H54 (cell line): ENCODE data around the gene KLLN.
"Not testable (repeated sequence)": the region's sequence is repeated elsewhere in the genome, so short reads cannot be mapped to it uniquely, and the experiment has no call there.

ENCODE experiments used
- DNase-seq: peaks from one replicate; pipeline ENCODE4 v3.0.0; 2011; ENCODE audit warnings: low spot score, mixed read lengths; ENCODE audit not compliant: insufficient read length
- FAIRE-seq: peaks from 3 replicates; lab custom pipeline; 2011; peaks lifted over from hg19 to GRCh38; lab: Jason Lieb, UNC
- POLR2A ChIP-seq: IDR thresholded peaks from 2 replicates; pipeline ENCODE4 v1.6.1; 2011; ENCODE audit warnings: low read depth, mild to moderate bottlenecking, low read length

The KLLN gene

DNA sequence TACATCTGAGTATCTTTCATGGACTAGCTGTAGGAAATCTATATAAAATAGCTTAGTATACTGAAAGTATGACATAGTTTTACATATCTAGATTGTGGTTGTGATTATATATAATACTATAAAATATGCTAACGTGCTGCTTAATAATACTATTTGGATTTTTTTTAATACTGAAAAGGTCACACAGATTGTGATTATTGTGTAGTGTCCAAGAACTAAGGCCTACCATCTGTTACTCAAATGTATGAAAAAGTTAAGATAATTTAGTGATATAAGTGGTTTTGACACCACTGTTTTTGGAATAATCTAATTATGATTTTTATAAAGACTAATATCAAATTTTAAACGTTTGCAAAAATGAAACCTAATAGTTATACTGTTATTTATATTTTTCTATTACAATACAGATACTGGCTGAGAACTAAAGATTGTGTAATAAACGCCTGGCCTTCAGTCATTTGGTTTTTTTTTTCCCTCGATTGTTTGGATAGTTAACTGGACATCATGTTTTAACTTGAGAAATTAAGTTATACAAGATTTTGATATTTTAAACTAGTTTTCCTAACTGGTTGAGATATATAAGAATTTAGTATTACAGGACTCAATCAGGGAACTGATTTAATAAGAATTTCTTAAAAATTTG is 12.7 kb upstream of the KLLN start:
- no peak for TF ChIP-seq POLR2A
- no peak for FAIRE-seq
- DNase-seq, result no peak

- peak; percentile 20 for FAIRE-seq
Observed at GRCh38 chr10:87873656-87874055, 10.3 kb upstream of the KLLN start.

GRCh38 chr10:87872828-87873227 is 9.5 kb upstream of the KLLN start:
- peak; percentile 20 for FAIRE-seq
- no peak for TF ChIP-seq POLR2A
- no peak for DNase-seq

More at GRCh38 chr10:87873656-87874055, 10.3 kb upstream of the KLLN start:
- TF ChIP-seq POLR2A, result no peak
- no peak for DNase-seq

- FAIRE-seq (peak; percentile 43), DNase-seq (no peak)
- TF ChIP-seq POLR2A, result no peak
Observed at GRCh38 chr10:87869773-87870551, 6.6 kb upstream of the KLLN start.

DNA sequence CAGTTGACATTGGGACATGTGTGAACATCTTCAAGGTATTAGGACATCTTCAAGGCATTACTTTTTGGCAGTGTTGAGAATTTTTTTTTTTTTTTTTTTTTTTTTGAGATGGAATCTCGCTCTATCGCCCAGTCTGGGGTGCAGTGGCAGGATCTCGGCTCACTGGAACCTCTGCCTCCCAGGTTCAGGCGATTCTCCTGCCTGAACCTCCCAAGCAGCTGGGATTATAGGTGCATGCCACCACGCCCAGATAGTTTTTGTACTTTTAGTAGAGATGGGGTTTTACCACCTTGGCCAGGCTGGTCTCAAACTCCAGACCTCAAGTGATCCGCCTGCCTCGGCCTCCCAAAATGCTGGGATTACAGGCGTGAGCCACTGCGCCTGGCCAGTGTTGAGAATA is 5.8 kb upstream of the KLLN start:
- not testable (repeated sequence) for DNase-seq, FAIRE-seq

GRCh38 chr10:87868277-87868676 is 4.9 kb upstream of the KLLN start:
- FAIRE-seq, result no peak
- TF ChIP-seq POLR2A, result no peak
- no peak for DNase-seq

DNA sequence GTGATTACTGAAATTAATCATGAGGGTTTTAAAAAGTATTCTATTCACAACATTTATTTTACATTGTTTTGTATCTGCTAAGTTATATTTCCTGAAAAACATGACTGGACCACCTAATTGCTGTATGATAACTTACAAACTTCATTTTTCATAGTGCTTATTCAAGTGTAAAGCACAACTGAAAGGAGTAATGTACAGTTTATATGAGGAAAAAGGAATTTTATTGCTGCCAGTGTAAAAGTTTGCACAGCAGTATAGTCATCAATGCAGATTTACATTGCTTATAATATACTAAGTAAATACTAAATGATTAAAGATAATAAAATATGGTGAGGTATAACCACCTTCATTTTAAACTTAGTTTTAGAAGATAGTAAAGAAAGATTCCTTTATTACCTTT is 4.1 kb upstream of the KLLN start:
- TF ChIP-seq POLR2A, result no peak
- FAIRE-seq, result peak; percentile 15
- DNase-seq, result no peak

GRCh38 chr10:87866412-87866974 is 3.2 kb upstream of the KLLN start:
- FAIRE-seq, result no peak
- no peak for DNase-seq
- TF ChIP-seq POLR2A, result no peak

GRCh38 chr10:87865241-87865881 is 2.0 kb upstream of the KLLN start:
- peak; percentile 75 for FAIRE-seq
- TF ChIP-seq POLR2A, result no peak
- no peak for DNase-seq

GRCh38 chr10:87864496-87865059 is 1.2 kb upstream of the KLLN start:
- peak; percentile 23 for FAIRE-seq
- no peak for DNase-seq
- no peak for TF ChIP-seq POLR2A

DNA sequence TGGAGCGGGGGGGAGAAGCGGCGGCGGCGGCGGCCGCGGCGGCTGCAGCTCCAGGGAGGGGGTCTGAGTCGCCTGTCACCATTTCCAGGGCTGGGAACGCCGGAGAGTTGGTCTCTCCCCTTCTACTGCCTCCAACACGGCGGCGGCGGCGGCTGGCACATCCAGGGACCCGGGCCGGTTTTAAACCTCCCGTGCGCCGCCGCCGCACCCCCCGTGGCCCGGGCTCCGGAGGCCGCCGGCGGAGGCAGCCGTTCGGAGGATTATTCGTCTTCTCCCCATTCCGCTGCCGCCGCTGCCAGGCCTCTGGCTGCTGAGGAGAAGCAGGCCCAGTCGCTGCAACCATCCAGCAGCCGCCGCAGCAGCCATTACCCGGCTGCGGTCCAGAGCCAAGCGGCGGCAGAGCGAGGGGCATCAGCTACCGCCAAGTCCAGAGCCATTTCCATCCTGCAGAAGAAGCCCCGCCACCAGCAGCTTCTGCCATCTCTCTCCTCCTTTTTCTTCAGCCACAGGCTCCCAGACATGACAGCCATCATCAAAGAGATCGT is 690 bp upstream of the KLLN start:
- DNase-seq, FAIRE-seq: not testable (repeated sequence)

DNA sequence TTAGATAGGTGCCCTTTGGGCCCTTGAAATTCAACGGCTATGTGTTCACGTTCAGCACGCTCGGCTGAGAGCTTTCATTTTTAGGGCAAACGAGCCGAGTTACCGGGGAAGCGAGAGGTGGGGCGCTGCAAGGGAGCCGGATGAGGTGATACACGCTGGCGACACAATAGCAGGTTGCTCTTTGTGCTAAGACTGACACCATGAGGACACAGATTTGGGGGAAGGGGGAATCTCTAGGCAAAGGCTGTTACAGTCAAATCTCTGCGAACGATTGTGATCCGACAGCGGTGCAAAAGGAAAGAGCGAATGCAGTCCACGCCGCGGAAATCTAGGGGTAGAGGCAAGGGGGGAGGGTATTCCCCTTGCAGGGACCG is 667 bp downstream of the KLLN start:
- FAIRE-seq (peak; percentile 58), DNase-seq (peak; percentile 54)

DNA sequence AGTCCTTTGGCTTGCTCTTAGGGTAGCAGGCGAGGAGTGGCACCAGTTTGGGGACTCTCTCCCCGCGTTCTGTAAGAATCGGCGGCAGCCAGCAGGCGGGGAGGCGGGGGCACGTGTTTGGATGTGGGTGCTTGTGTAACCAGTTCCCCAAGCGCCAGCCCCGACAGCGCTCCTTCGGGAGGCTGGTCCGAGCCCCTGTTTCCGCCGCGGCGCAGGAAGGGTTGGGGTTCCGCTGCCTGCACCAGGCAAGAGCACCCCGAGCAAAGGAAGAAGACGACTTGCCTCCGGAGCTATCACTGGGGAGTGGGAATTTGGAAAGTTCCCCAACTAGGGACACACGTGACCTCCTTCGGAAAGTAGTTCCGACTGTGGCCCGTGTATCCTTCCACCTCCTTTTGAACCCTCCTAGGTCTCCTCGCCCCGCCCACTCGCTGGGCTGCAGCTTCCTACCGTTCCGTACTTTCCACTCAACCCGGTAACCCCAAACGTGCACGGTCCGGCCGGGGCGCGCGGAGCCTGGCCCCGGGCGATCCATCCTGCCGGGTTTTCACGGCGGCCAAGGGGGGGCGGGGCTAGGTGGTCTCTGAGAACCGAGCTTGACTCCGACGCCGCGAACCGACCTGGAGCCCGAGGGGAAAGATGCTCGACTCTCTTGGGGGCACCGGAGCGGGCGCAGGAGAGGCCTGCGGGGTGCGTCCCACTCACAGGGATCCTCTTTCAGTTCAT is 1.2 kb downstream of the KLLN start:
- peak; percentile 44; the same call in 1 of the 2 replicates for TF ChIP-seq POLR2A
- peak; percentile 82 for DNase-seq
- peak; percentile 87 for FAIRE-seq

More for the DNA sequence above, 667 bp downstream of the KLLN start:
- no peak for TF ChIP-seq POLR2A
